AML-193 (cell line): ENCODE results near the gene IFIT2.
A peak's percentile ranks its signal among the peaks of the same experiment; 100 is the strongest.
"Not testable (repeated sequence)": the region's sequence is repeated elsewhere in the genome, so short reads cannot be mapped to it uniquely, and the experiment has no call there.

Source experiments
- DNase-seq, 2 experiments: peaks; one replicate each; lab custom pipeline; 2025; lab: John Stamatoyannopoulos, UW

Gene IFIT2, protein sequence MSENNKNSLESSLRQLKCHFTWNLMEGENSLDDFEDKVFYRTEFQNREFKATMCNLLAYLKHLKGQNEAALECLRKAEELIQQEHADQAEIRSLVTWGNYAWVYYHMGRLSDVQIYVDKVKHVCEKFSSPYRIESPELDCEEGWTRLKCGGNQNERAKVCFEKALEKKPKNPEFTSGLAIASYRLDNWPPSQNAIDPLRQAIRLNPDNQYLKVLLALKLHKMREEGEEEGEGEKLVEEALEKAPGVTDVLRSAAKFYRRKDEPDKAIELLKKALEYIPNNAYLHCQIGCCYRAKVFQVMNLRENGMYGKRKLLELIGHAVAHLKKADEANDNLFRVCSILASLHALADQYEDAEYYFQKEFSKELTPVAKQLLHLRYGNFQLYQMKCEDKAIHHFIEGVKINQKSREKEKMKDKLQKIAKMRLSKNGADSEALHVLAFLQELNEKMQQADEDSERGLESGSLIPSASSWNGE

DNA sequence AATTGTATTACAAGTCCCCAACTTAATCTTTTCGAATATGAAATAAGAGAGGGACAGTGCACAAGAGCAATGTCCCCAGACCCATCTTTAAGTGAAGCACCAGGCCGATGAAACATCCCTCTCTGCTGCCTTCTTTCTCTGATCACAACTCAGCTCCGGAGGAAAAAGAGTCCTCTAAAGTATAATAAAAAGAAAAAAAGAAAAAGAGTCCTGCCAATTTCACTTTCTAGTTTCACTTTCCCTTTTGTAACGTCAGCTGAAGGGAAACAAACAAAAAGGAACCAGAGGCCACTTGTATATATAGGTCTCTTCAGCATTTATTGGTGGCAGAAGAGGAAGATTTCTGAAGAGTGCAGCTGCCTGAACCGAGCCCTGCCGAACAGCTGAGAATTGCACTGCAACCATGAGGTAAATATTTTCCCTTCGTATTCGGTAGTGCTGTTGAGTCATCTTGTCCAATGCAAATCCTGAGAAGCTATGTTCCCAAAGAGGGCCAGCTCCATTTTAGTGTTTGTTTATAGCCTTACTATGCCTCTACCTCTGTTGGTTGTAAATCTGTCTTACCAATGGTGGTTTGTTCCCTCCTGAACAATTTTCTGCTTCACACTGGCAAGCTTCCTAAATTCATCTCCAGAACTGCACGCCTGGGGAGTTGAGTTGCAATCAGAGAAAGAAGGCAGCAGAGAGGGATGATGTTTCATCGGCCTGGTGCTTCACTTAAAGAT is at the start of gene IFIT2:
Gene IFIT2 (plus strand): TSS at position 326 of the 725 bp plus-strand sequence. CDS start 78 bp downstream, at position 404.
- DNase-seq: peak; percentile 28 to 44

DNA sequence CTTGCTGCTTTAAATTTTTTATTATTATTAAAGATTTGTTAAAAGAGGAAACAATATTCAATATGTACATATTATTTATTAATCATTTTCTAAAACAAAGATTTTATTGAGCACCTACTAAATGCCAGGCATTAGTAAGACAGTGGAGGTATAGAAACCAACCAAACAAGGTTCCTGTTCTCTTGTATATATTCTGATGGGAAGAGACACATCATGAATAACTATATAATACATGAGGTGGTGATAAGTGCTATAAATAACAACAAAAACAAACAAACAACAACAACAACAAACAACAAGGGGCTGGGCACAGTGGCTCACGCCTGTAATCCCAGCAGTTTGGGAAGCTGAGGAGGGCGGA is 49.6 kb upstream of the IFIT2 start:
- no peak for DNase-seq

GRCh38 chr10:89255091-89255579 is 46.7 kb upstream of the IFIT2 start:
- DNase-seq: not testable (repeated sequence)

GRCh38 chr10:89255793-89256192 is 46.1 kb upstream of the IFIT2 start:
- peak; percentile 58 to 67 for DNase-seq

- DNase-seq: peak in 1 of 2 experiments; percentile 28
Observed at GRCh38 chr10:89256340-89256739, 45.5 kb upstream of the IFIT2 start.

GRCh38 chr10:89256962-89257361 is 44.9 kb upstream of the IFIT2 start:
- DNase-seq: no peak

- no peak for DNase-seq
Observed at GRCh38 chr10:89257581-89257980, 44.3 kb upstream of the IFIT2 start.

DNA sequence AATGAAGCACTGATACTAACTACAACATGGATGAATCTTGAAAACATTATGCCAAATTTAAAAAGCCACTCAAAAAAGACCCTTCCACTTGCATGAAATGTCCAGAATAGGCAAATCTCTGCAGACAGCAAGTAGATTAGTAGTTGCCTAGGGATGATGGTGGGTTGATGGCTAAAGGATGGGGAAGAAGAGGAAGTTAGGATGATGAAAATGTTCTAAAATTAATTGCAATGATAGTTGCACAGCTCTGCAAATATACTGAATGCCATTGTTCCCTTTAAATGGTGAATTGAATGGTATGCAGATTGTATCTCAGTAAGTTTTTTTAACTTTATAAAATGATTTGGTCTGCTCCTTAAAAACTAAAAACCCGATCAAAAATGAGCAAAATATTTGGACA is 43.0 kb upstream of the IFIT2 start:
- DNase-seq: no peak

GRCh38 chr10:89262086-89263051 is 39.5 kb upstream of the IFIT2 start:
- no peak for DNase-seq

DNA sequence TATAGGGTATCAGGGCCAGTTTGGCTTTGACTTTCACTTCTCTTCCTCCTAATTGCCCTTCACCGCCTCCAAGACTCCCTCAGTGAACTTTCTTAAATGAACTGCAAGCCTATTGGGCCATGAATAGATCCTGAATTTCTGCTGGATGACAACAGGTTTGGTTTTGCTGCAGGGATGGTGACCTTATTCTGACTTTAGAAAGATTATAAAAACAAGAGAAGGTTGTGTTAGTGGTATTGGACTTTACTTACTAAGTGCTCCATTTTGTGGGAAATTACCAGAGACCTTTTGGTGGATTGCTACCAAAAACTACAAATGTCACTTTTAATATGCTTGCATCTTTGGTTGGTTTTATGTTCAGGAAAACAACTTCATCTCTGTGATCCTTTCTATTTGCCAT is 38.8 kb upstream of the IFIT2 start:
- DNase-seq: no peak

- DNase-seq: no peak
Observed at GRCh38 chr10:89263531-89263930, 38.3 kb upstream of the IFIT2 start.

DNA sequence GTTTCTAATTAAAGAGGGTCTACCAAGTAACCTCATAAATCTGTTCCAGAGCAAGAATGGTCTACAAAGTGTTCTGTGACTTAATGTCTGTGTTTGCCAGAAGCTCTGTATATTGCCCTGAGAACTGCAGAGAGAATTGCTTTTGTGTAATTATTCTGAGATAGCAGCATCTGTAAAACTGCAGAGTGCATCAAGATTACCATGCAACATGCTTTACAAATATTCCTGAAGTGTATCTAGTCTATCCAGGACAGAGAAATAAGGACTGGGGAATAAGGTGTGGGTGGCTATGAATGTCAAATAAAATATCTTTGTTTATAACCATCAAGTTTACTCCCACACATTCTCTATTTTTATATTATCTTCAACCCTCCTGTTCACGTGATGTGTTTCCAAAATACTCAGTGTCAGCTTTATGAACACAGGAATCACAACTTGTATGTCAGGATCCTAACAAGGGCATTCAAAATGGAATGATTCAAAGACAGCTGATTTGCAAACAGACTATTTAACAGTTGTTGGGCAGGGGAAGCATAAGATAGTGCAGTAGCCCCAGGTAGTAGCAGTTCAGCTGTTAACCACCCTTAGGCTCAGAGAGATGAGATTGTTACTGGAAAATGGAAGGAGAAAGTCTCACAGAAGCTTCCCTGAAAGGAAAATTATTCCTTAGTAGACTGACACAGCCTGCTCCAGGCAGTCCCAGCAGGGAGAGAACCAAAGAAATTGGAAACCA is 35.0 kb upstream of the IFIT2 start:
- DNase-seq: no peak

GRCh38 chr10:89269433-89270152 is 32.3 kb upstream of the IFIT2 start:
- DNase-seq: peak in 1 of 2 experiments; percentile 12

DNA sequence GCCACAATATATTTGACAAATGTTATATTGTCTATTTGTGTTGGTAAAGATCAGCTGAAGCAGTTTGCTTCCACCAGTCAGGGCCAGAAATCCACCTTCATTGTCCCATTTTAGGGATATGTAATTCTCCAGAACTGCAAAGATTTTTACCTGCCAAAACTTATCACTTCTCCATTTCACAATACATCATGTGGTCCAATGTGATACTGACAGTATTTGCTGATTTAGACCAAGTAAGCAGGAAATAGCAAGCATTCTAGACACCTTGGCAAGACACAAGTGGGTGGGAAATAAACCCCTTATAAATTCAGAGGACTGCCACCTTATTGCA is 31.7 kb upstream of the IFIT2 start:
- no peak for DNase-seq

GRCh38 chr10:89271532-89271931 is 30.3 kb upstream of the IFIT2 start:
- DNase-seq: no peak

GRCh38 chr10:89273680-89274079 is 28.2 kb upstream of the IFIT2 start:
- DNase-seq: no peak

DNA sequence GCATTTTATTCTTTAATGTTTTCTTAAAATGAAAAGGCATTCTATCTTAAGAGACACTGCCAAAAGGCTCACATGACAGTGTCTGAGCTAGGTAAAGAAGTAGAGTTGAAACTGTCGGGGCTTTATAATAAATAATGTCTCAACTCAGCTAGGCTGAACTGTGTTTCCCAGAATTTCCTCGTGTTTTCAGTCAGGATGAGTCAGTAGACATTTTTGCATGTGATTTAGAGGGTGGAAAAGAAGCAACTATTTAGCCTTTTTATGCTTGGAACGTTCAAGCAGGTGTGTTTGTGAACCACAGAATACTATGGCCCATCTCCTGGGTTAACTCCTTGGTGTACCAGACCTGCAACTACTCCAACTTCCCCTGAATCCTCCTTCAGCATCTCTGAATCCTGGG is 26.9 kb upstream of the IFIT2 start:
- DNase-seq: no peak

DNA sequence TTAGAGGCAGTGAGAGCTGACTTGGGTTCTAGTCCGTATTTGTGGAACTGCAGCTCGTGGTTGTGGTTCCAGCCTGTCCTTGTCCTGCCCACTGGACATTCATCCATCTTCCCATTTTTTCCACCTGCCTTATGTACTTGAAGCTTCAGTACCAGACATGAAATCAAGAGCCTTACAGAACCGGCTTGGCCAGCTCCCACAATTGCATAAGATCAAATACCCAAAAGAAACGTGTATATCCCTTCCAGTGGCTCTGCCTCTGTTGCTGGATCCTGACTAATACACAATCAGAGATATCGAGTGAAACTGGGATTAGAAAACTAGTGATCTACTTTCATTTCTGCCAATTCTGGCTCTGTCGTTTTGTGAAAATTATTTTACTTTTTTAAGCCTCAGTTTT is 26.5 kb upstream of the IFIT2 start:
- DNase-seq: no peak

GRCh38 chr10:89278034-89278535 is 23.8 kb upstream of the IFIT2 start:
- no peak for DNase-seq

DNA sequence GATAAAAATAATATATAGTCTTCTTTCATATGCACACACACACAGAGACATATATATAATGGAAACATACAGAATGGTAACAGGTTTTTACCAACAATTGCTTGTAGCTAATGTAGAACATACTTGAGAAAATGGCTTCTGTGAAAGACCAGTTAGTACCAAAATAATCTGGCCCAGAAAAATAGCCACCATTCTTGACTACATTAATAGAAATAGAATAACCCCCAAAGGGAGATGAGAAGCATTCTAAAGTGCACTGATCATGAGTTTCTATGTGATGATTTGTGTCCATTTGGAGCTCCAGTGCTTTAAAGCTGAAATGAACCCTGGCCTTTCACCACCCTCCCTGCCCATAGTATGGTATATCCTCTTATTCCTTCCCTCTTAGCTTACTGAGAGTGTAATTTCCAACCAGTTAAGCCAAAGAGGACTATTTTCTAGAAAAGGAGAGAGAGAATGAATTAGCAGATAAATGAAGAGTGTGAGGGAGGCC is 22.9 kb upstream of the IFIT2 start:
- DNase-seq: no peak
